A549 (cell line): ENCODE results near the gene TSFM.

Experiments used
- CEBPB ChIP-seq, 2 experiments: fragments of >200 bp in 1 of 2; sonication (Bioruptor Twin) in 1 of 2; formaldehyde crosslinking in 1 of 2; IDR thresholded peaks; 2 replicates each; pipeline ENCODE4 v1.6.1; 2012 to 2016
- CTCF ChIP-seq: fragments of >200 bp; sonication (Bioruptor Twin); formaldehyde crosslinking; IDR thresholded peaks from 3 replicates; pipeline ENCODE4 v1.5.1; 2016
- ELK1 ChIP-seq: fragments of 150-350 bp; IDR thresholded peaks from 2 replicates; pipeline ENCODE4 v1.6.1; 2014; ENCODE audit warnings: low read depth, mild to moderate bottlenecking, low read length
- HDAC2 ChIP-seq: fragments of 200-600 bp; sonication (generic); IDR thresholded peaks from 2 replicates; pipeline ENCODE4 v1.6.1; 2016
- KDM1A ChIP-seq: fragments of 200-600 bp; sonication (generic); IDR thresholded peaks from 2 replicates; pipeline ENCODE4 v1.6.1; 2016; ENCODE audit warnings: low read depth, mild to moderate bottlenecking
- MAFK ChIP-seq: fragments of 450-650 bp; IDR thresholded peaks from 2 replicates; pipeline ENCODE4 v1.6.1; 2014; ENCODE audit not compliant: partially characterized antibody
- MAX ChIP-seq: IDR thresholded peaks from 2 replicates; pipeline ENCODE4 v1.6.1; 2012
- POLR2A ChIP-seq: IDR thresholded peaks from 2 replicates; pipeline ENCODE4 v1.6.1; 2012; ENCODE audit warnings: mild to moderate bottlenecking, low read length
- POLR2AphosphoS2 ChIP-seq: conservative IDR thresholded peaks from 2 replicates; pipeline ENCODE4 v1.6.1; 2012; ENCODE audit warnings: low read length, improper control_type of control experiment, inconsistent platforms
- RAD21 ChIP-seq, 2 experiments: fragments of >200 bp in 1 of 2; sonication (Bioruptor Twin) in 1 of 2; formaldehyde crosslinking in 1 of 2; IDR thresholded peaks in 1 of 2; conservative IDR thresholded peaks in 1 of 2; 2 replicates in 1 of 2; 3 replicates in 1 of 2; pipeline ENCODE4 v1.6.1; 2012 to 2018; ENCODE audit warnings: inconsistent platforms in 1 of 2
- REST ChIP-seq: fragments of 200-600 bp; sonication (generic); IDR thresholded peaks from 2 replicates; pipeline ENCODE4 v1.6.1; 2016; ENCODE audit warnings: antibody characterized with exemption, mild to moderate bottlenecking, moderate library complexity
- RFX5 ChIP-seq: fragments of 450-650 bp; IDR thresholded peaks from 2 replicates; pipeline ENCODE4 v1.7.1; 2014; ENCODE audit warnings: antibody characterized with exemption, mild to moderate bottlenecking, moderate library complexity
- SMC3 ChIP-seq: fragments of >200 bp; sonication (Bioruptor Twin); formaldehyde crosslinking; IDR thresholded peaks from 3 replicates; pipeline ENCODE4 v1.6.1; 2018; ENCODE audit warnings: inconsistent platforms
- ZSCAN20 ChIP-seq: fragments of 250-450 bp; sonication (Bioruptor Pico); IDR thresholded peaks from 2 replicates; pipeline ENCODE4 v1.8.0; 2022; ENCODE audit warnings: mild to moderate bottlenecking, moderate library complexity

GRCh38 chr12:57783861-57784260 is 1.3 kb downstream of the TSFM start:
- TF ChIP-seq SMC3 (no peak), POLR2A (no peak), CTCF (no peak), CEBPB (IDR thresholded peaks at IDR 0.05) (no peak), REST (no peak), ELK1 (no peak), KDM1A (no peak), MAX (no peak), RAD21 (conservative IDR thresholded peaks at IDR 0.05 in 1 of 2, IDR thresholded peaks at IDR 0.05 in 1 of 2) (no peak), RFX5 (no peak), MAFK (no peak), POLR2AphosphoS2 (no peak), ZSCAN20 (CRISPR knock-in tag) (no peak), HDAC2 (no peak)
